Endodermal cell (in vitro differentiated cells): ENCODE data around the gene COX10. TPM values are rescaled to one million over a fixed set of nuclear protein-coding genes. Genes with fewer than 3 reads are reported as not detected.
"Not testable (repeated sequence)": the region's sequence is repeated elsewhere in the genome, so short reads cannot be mapped to it uniquely, and the experiment has no call there.

Experiments used
- DNase-seq: peaks from one replicate; pipeline ENCODE4 v3.0.0-alpha.2; 2017
- H3K27ac ChIP-seq: 2 replicates; pipeline ENCODE4 v1.5.1; 2013; ENCODE audit warnings: mild to moderate bottlenecking, low read depth, low read length, moderate library complexity
- H3K27me3 ChIP-seq: 2 replicates; pipeline ENCODE4 v1.6.1; 2013; ENCODE audit warnings: mild to moderate bottlenecking, low read length, moderate library complexity; ENCODE audit not compliant: insufficient read depth, control insufficient read depth, poor library complexity, severe bottlenecking
- H3K36me3 ChIP-seq: 2 replicates; pipeline ENCODE4 v1.7.0; 2013; ENCODE audit warnings: mild to moderate bottlenecking, low read length, moderate library complexity; ENCODE audit not compliant: control insufficient read depth, insufficient read depth
- H3K4me1 ChIP-seq: one replicate; pipeline ENCODE4 v1.7.0; 2013; ENCODE audit warnings: low read length; ENCODE audit not compliant: control insufficient read depth, insufficient read depth
- H3K4me3 ChIP-seq: 2 replicates; pipeline ENCODE4 v1.5.1; 2013; ENCODE audit warnings: mild to moderate bottlenecking, low read length, moderate library complexity
- H3K9ac ChIP-seq: 2 replicates; pipeline ENCODE4 v1.6.1; 2013; ENCODE audit warnings: mild to moderate bottlenecking, low read length, moderate library complexity; ENCODE audit not compliant: poor library complexity, severe bottlenecking; ENCODE audit errors: extremely low read depth
- H3K9me3 ChIP-seq: 2 replicates; pipeline ENCODE4 v1.6.1; 2013; ENCODE audit warnings: mild to moderate bottlenecking, low read length, moderate library complexity; ENCODE audit not compliant: control insufficient read depth
- H3K27ac Mint-ChIP-seq: 2 replicates; pipeline ENCODE4 v1.8.0; 2020; ENCODE audit warnings: mixed read lengths
- H3K27me3 Mint-ChIP-seq: 2 replicates; pipeline ENCODE4 v1.8.0; 2021; ENCODE audit warnings: mild to moderate bottlenecking, mixed read lengths; ENCODE audit not compliant: insufficient read depth
- H3K36me3 Mint-ChIP-seq: 2 replicates; pipeline ENCODE4 v1.8.0; 2020; ENCODE audit warnings: low read depth, mixed read lengths
- H3K4me1 Mint-ChIP-seq: 2 replicates; pipeline ENCODE4 v1.8.0; 2020; ENCODE audit warnings: mixed read lengths
- H3K4me3 Mint-ChIP-seq: 2 replicates; pipeline ENCODE4 v1.8.0; 2020; ENCODE audit warnings: mild to moderate bottlenecking, moderate library complexity, mixed read lengths
- H3K9me3 Mint-ChIP-seq: 2 replicates; pipeline ENCODE4 v1.8.0; 2020; ENCODE audit warnings: mild to moderate bottlenecking, mixed read lengths
- CTCF ChIP-seq: fragments of 200-600 bp; sonication (generic); conservative IDR thresholded peaks from 2 replicates; pipeline ENCODE4 v1.5.0; 2021; ENCODE audit warnings: antibody characterized with exemption, mild to moderate bottlenecking
- WGBS, 2 experiments: methylation state at CpG; one replicate each; pipeline versions ENCODE4 v1.1.5 to v1.1.7; 2013; ENCODE audit warnings: missing lambda C conversion rate in 2 of 2, mixed read lengths in 1 of 2; ENCODE audit not compliant: insufficient coverage in 1 of 2, insufficient read length in 1 of 2; 5-methylcytosine and 5-hydroxymethylcytosine counted together
- total RNA-seq, 2 donors: library from RNA; stranded (reverse); fragmentation: NEBNext Ultra II Directional in 1 of 2; extraction: Animal tissue kit (Norgen Biotek cat#: 25700) in 1 of 2; gene quantifications; 2 replicates in 1 of 2; 3 replicates in 1 of 2; pipeline ENCODE4 v1.2.1, GENCODE V29; 2021

COX10 gene
- total RNA-seq, 2 donors from 2014 or later: 15.0 to 15.4 TPM

- Histone ChIP-seq H3K4me3 (no peak overlapping the region), H3K9me3 (no peaks in the 10 kb centered on the region), H3K27me3 (no peaks in the 10 kb centered on the region), H3K36me3 (no peaks in the 10 kb centered on the region), H3K4me1 (peaks cover 8% of the 10 kb centered on the region), H3K9ac (no peak overlapping the region), H3K27ac (no peak overlapping the region)
- WGBS, 2 experiments: 71 to 90% methylated on average over 1 of the region's 1 CpG
- no peaks in the 10 kb centered on the region for H3K27me3 Mint-ChIP-seq
- DNase-seq: no peak
- no peaks in the 10 kb centered on the region for H3K9me3 Mint-ChIP-seq
- peaks cover 12% of the 10 kb centered on the region for H3K4me1 Mint-ChIP-seq
- no peak for TF ChIP-seq CTCF
- no peak overlapping the region for H3K4me3 Mint-ChIP-seq
- H3K36me3 Mint-ChIP-seq: peaks cover 6% of the 10 kb centered on the region
- no peak overlapping the region for H3K27ac Mint-ChIP-seq
These were observed 92.1 kb downstream of the COX10 start for GRCh38 chr17:14161419-14161818.

DNA sequence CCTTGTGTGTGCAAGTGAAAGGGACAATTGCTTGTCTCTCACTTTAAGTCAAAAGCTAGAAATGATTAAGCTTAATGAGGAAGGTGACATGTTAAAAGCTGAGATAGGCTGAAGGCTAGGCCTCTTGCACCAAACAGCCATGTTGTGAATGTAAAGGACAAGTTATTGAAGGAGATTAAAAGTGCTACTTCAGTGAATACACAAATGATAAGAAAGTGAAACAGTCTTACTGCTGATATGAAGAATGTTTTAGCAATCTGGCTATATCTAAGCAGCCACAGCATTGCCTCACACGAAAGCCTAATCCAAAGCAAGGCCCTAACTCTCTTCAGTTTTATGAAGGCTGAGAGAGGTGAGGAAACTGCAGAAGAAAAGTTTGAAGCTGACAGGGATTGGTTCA, 96.3 kb downstream of the COX10 start:
- Mint-ChIP-seq H3K4me3 (no peak overlapping the region), H3K36me3 (peaks cover 30% of the 10 kb centered on the region), H3K4me1 (peaks cover 10% of the 10 kb centered on the region), H3K27ac (no peak overlapping the region), H3K9me3 (peaks cover 33% of the 10 kb centered on the region), H3K27me3 (no peaks in the 10 kb centered on the region)
- WGBS, 2 experiments: 89 to 95% methylated on average over 1 of the region's 1 CpG
- Histone ChIP-seq H3K4me1 (peaks cover 8% of the 10 kb centered on the region), H3K4me3 (no peak overlapping the region), H3K9ac (peak overlapping the region; percentile 13), H3K27ac (no peak overlapping the region), H3K27me3 (no peaks in the 10 kb centered on the region), H3K9me3 (peaks cover 31% of the 10 kb centered on the region), H3K36me3 (peaks cover 15% of the 10 kb centered on the region)
- DNase-seq: no peak
- TF ChIP-seq CTCF: no peak

DNA sequence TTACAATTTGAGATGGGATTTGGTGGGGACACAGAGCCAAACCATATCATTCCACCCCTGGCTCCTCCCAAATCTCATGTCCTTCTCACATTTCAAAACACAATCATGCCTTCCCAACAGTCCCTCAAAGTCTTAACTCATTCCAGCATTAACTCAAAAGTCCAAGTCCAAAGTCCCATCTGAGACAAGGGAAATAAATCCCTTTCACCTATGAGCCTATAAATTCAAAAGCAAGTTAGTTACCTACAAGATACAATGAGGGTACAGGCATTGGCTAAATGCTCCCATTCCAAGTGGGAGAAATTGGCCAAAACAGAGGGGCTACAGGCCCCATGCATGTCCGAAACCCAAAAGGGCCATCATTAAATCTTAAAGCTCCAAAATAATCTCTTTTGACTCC, 98.5 kb downstream of the COX10 start:
- Histone ChIP-seq H3K36me3 (peaks cover 15% of the 10 kb centered on the region), H3K9me3 (peaks cover 31% of the 10 kb centered on the region)
- 92% methylated on average over 1 of the region's 1 CpG; no CpG with 5 or more reads in 1 of the 2 experiments for WGBS, 2 experiments
- Mint-ChIP-seq H3K36me3 (peaks cover 30% of the 10 kb centered on the region), H3K9me3 (peaks cover 33% of the 10 kb centered on the region)
- not testable (repeated sequence) for H3K27ac ChIP-seq, H3K27me3 Mint-ChIP-seq, H3K27ac Mint-ChIP-seq, H3K9ac ChIP-seq, H3K4me1 Mint-ChIP-seq, DNase-seq, H3K4me3 ChIP-seq, H3K4me3 Mint-ChIP-seq, H3K4me1 ChIP-seq, H3K27me3 ChIP-seq

GRCh38 chr17:14168582-14168981, 99.3 kb downstream of the COX10 start:
- Histone ChIP-seq H3K4me1 (peaks cover 8% of the 10 kb centered on the region), H3K36me3 (peaks cover 15% of the 10 kb centered on the region), H3K4me3 (peak overlapping the region; percentile 45), H3K9ac (no peak overlapping the region), H3K27me3 (no peaks in the 10 kb centered on the region), H3K9me3 (peaks cover 31% of the 10 kb centered on the region), H3K27ac (no peak overlapping the region)
- no peak for DNase-seq
- H3K36me3 Mint-ChIP-seq: peaks cover 27% of the 10 kb centered on the region
- no peak for TF ChIP-seq CTCF
- H3K27ac Mint-ChIP-seq: no peak overlapping the region
- 90 to 96% methylated on average over 1 to 3 of the region's 3 CpGs for whole genome bisulfite sequencing, 2 experiments
- no peak overlapping the region for H3K4me3 Mint-ChIP-seq
- peaks cover 10% of the 10 kb centered on the region for H3K4me1 Mint-ChIP-seq
- H3K9me3 Mint-ChIP-seq: peaks cover 33% of the 10 kb centered on the region
- H3K27me3 Mint-ChIP-seq: no peaks in the 10 kb centered on the region
